ENCODE measurements around the gene NAV2.

DNA sequence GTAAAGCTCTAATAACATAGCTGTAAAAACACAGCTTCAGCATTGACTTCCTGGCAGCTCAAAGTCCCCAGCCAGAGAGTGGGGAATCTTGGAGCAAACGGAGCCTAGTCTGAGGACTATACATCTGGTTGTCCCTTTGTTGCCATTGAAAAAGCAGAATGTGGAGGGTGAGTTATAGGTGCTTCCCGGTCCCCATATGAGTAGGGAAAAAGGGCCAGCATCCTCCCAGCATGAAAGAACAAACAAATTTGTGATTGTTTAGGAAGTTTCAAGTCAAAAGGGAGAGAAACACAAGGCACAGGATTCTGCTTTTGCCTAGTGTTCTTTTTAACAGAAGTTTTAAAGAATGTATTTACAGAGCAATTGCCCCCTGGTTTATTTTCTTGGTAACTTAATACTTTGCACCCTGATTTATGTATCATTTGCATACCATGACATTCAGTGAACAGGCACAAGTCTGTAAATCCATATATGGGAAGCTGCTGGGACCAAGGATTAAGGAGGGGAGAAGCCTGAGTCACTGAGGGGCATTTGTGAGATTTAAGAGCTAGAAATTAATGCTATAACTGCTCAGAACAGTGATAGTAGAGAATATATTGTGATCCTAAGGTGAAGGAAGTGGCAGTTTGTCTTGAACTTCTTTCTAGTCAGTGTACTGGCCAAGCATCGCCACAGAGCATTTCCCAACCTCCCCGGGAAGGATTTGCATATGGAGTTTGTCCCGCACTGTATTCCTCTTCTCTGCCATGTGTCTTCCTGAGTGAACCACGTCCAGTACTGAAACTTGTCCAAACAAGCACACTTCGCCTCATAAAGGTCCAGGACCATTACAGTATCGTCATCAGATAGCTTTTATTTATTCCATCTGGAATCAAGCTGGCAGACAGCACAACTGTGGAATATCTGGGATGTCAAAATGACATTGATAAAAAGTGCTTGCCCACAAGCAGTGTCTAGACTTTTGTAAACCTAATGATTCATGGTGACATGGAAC is 344.6 kb downstream of the NAV2 start:
- TF ChIP-seq, protein P1, sequence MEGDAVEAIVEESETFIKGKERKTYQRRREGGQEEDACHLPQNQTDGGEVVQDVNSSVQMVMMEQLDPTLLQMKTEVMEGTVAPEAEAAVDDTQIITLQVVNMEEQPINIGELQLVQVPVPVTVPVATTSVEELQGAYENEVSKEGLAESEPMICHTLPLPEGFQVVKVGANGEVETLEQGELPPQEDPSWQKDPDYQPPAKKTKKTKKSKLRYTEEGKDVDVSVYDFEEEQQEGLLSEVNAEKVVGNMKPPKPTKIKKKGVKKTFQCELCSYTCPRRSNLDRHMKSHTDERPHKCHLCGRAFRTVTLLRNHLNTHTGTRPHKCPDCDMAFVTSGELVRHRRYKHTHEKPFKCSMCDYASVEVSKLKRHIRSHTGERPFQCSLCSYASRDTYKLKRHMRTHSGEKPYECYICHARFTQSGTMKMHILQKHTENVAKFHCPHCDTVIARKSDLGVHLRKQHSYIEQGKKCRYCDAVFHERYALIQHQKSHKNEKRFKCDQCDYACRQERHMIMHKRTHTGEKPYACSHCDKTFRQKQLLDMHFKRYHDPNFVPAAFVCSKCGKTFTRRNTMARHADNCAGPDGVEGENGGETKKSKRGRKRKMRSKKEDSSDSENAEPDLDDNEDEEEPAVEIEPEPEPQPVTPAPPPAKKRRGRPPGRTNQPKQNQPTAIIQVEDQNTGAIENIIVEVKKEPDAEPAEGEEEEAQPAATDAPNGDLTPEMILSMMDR (IDR thresholded peaks at IDR 0.05; ENCODE audit: low read length) = no peak
- TF ChIP-seq EZH2phosphoT487 (IDR thresholded peaks at IDR 0.05; ENCODE audit: low read length) = no peak
